GM12878 (cell line): ENCODE measurements around the gene ENSA. TPM values are rescaled to one million over a fixed set of nuclear protein-coding genes. Genes with fewer than 3 reads are reported as not detected.

Source experiments
- ATAC-seq: fragments of 200-7000 bp; cut with Tn5 transposase; 3 replicates; pipeline ENCODE4 v1.9.1; 2020; ENCODE audit warnings: mild to moderate bottlenecking, moderate library complexity
- BruUV-seq: library from RNA; stranded (reverse); fragments of 400-500 nt; replicated peaks from 2 replicates; lab custom pipeline; 2021; lab: Mats Ljungman, UMichigan
- CTCF ChIA-PET: fragments of 300-600 bp; sonication (Branson Sonifier 250); formaldehyde crosslinking; extraction: SDS; loops from one replicate; lab custom pipeline; 2021; ENCODE audit warnings: inconsistent platforms; lab: Yijun Ruan, JAX
- POLR2A ChIA-PET: fragments of 350-600 bp; formaldehyde crosslinking; extraction: SDS; loops from one replicate; lab custom pipeline; 2021; ENCODE audit warnings: inconsistent platforms; lab: Charles Lee
- RAD21 ChIA-PET: fragments of 300-600 bp; sonication (Branson Sonifier 250); formaldehyde crosslinking; loops from one replicate; lab custom pipeline; 2023; ENCODE audit warnings: antibody characterized with exemption; ENCODE audit not compliant: unreplicated experiment; lab: Charles Lee
- SMC1A ChIA-PET: fragments of 300-600 bp; sonication (Branson Sonifier 250); formaldehyde crosslinking; loops from one replicate; lab custom pipeline; 2023; ENCODE audit not compliant: unreplicated experiment, uncharacterized antibody; lab: Charles Lee
- DNase-seq: peaks from one replicate; pipeline ENCODE4 v3.0.0-alpha.2; 2011; ENCODE audit warnings: low read depth, low spot score
- FAIRE-seq: peaks from 3 replicates; lab custom pipeline; 2011; peaks lifted over from hg19 to GRCh38; lab: Jason Lieb, UNC
- H2AFZ ChIP-seq: 2 replicates; pipeline ENCODE4 v1.6.0; 2011; ENCODE audit warnings: low read depth, low read length, control low read depth; ENCODE audit not compliant: control insufficient read depth
- H3K27ac ChIP-seq: 2 replicates; pipeline ENCODE4 v1.5.1; 2011; ENCODE audit warnings: control low read depth; ENCODE audit not compliant: control insufficient read depth, insufficient read depth
- H3K27me3 ChIP-seq, 2 experiments: replicated peaks in 1 of 2; 2 replicates each; pipeline versions ENCODE4 v1.6.0 to v1.6.1; 2011; ENCODE audit warnings: low read length in 1 of 2; ENCODE audit not compliant: control insufficient read depth in 2 of 2, insufficient read depth in 2 of 2
- H3K36me3 ChIP-seq, 2 experiments: 2 replicates each; pipeline ENCODE4 v1.5.1; 2011; ENCODE audit warnings: low read length in 1 of 2; ENCODE audit not compliant: control insufficient read depth in 2 of 2, insufficient read depth in 2 of 2
- H3K4me1 ChIP-seq: 2 replicates; pipeline ENCODE4 v1.6.1; 2011; ENCODE audit warnings: mild to moderate bottlenecking, low read length, moderate library complexity, mixed read lengths; ENCODE audit not compliant: control insufficient read depth, insufficient read depth
- H3K4me2 ChIP-seq: 2 replicates; pipeline ENCODE4 v1.6.0; 2011; ENCODE audit warnings: control low read depth; ENCODE audit not compliant: control insufficient read depth, insufficient read depth
- H3K4me3 ChIP-seq: fragments of 200-600 bp; sonication (generic); 2 replicates; pipeline ENCODE4 v1.5.1; 2016
- H3K79me2 ChIP-seq: 2 replicates; pipeline ENCODE4 v1.6.0; 2011; ENCODE audit warnings: low read length; ENCODE audit not compliant: control insufficient read depth, insufficient read depth
- H3K9ac ChIP-seq: 2 replicates; pipeline ENCODE4 v1.8.0; 2011; ENCODE audit warnings: low read length, control low read depth, mixed read lengths; ENCODE audit not compliant: control insufficient read depth, insufficient read depth
- H3K9me3 ChIP-seq: replicated peaks from 3 replicates; pipeline ENCODE4 v1.5.1; 2011; ENCODE audit warnings: mild to moderate bottlenecking, low read length; ENCODE audit not compliant: control insufficient read depth, insufficient read depth
- H4K20me1 ChIP-seq: 2 replicates; pipeline ENCODE4 v1.6.0; 2011; ENCODE audit not compliant: control insufficient read depth, insufficient read depth
- CHD1 ChIP-seq: IDR thresholded peaks from 2 replicates; pipeline ENCODE4 v1.6.1; 2012; ENCODE audit warnings: low read depth, low read length, improper control_type of control experiment
- CREM ChIP-seq: IDR thresholded peaks from 2 replicates; pipeline ENCODE4 v1.6.1; 2014; ENCODE audit warnings: antibody characterized with exemption, low read depth
- ESRRA ChIP-seq: IDR thresholded peaks from 2 replicates; pipeline ENCODE4 v1.6.1; 2012; ENCODE audit warnings: mild to moderate bottlenecking, low read length, improper control_type of control experiment
- JUND ChIP-seq: IDR thresholded peaks from 2 replicates; pipeline ENCODE4 v1.6.1; 2012; ENCODE audit warnings: low read depth, mild to moderate bottlenecking, low read length, improper control_type of control experiment, moderate library complexity
- MTA2 ChIP-seq: fragments of 450-650 bp; IDR thresholded peaks from 2 replicates; pipeline ENCODE4 v1.6.1; 2016; ENCODE audit warnings: low read depth, mild to moderate bottlenecking, moderate library complexity
- PML ChIP-seq: IDR thresholded peaks from 2 replicates; pipeline ENCODE4 v1.6.1; 2012; ENCODE audit warnings: low read length, inconsistent platforms
- POU2F2 ChIP-seq: IDR thresholded peaks from 3 replicates; pipeline ENCODE4 v1.6.1; 2011; ENCODE audit warnings: low read depth, mild to moderate bottlenecking, low read length, borderline replicate concordance
- SP1 ChIP-seq: IDR thresholded peaks from one replicate; pipeline ENCODE4 v1.6.1; 2011; ENCODE audit warnings: low read depth, low read length
- STAT3 ChIP-seq: IDR thresholded peaks from 2 replicates; pipeline ENCODE4 v1.6.1; 2011; ENCODE audit warnings: low read depth, low read length, improper control_type of control experiment
- YY1 ChIP-seq: IDR thresholded peaks from 2 replicates; pipeline ENCODE4 v1.6.1; 2011; ENCODE audit warnings: low read depth, mild to moderate bottlenecking, low read length
- ZBED1 ChIP-seq: IDR thresholded peaks from 2 replicates; pipeline ENCODE4 v1.6.1; 2016; ENCODE audit warnings: borderline replicate concordance
- ZBTB40 ChIP-seq: fragments of 450-650 bp; IDR thresholded peaks from 2 replicates; pipeline ENCODE4 v1.6.1; 2016; ENCODE audit warnings: mild to moderate bottlenecking, moderate library complexity, borderline replicate concordance
- WGBS: methylation state at CpG from one replicate; pipeline ENCODE4 v1.1.6; 2016; ENCODE audit warnings: low lambda C conversion rate; ENCODE audit not compliant: insufficient replicate concordance, insufficient coverage; ENCODE audit errors: missing lambda C conversion rate; 5-methylcytosine and 5-hydroxymethylcytosine counted together
- in situ Hi-C: fragments of 300-500 bp; cut with MboI; formaldehyde crosslinking; loops from 9 replicates; pipeline ENCODE4 v1.14.3; 2018; ENCODE audit warnings: mixed read lengths
- intact Hi-C: fragments of 100-400 bp; cut with micrococcal nuclease; formaldehyde crosslinking; loops from one replicate; pipeline ENCODE4 v1.14.2; 2022; ENCODE audit not compliant: unreplicated experiment
- polyA plus RNA-seq, 11 experiments: library from polyadenylated mRNA; depleted of rRNA in 4 of 11; unstranded in 6 of 11; stranded (reverse) in 5 of 11; fragments of >200 nt; fragmentation: Nextera tagmentation in 4 of 11; fragmentation: Illumina TruSeq in 1 of 11; extraction: Ambion mirVana in 4 of 11; extraction: Trizol in 1 of 11; gene quantifications; 1 replicate in 1 of 11; 2 replicates in 10 of 11; pipeline versions ENCODE4 v1.2.1 to v1.2.3, GENCODE V29; 2011 to 2016; ENCODE audit warnings: inconsistent platforms in 2 of 11, missing spikeins in 2 of 11, low read depth in 1 of 11
- total RNA-seq, 4 experiments: library from RNA; depleted of rRNA in 3 of 4; stranded (reverse); fragments of >200 nt in 3 of 4; fragmentation: Illumina TruSeq in 1 of 4; extraction: Trizol in 1 of 4; gene quantifications; 2 replicates each; pipeline versions ENCODE4 v1.2.1 to v1.2.3, GENCODE V29; 2013 to 2021
- TF ChIP-seq, protein P1 (sequence below): fragments of 450-650 bp; IDR thresholded peaks from 2 replicates; pipeline ENCODE4 v1.6.1; 2016; ENCODE audit warnings: mild to moderate bottlenecking

Gene ENSA
- total and polyA plus RNA-seq, 10 of the 15 experiments (the other 5 are each of a cell fraction or from before 2014, with no cell fraction given), result 56.1 to 605 (median 143) TPM

- TF ChIP-seq MTA2, result no peak
- no peak for TF ChIP-seq ESRRA
- TF ChIP-seq CHD1, result no peak
Observed at GRCh38 chr1:150596095-150596892, 33.1 kb downstream of the ENSA start (continued).

- Histone ChIP-seq H2AFZ (no peak overlapping the region), H3K27me3 (no peaks in the 10 kb centered on the region), H3K36me3 (no peaks in the 10 kb centered on the region), H3K4me2 (no peak overlapping the region), H3K9ac (no peak overlapping the region), H4K20me1 (peaks cover 8% of the 10 kb centered on the region; the same call in 1 of the 2 replicates), H3K4me1 (peaks cover 3% of the 10 kb centered on the region; the same call in 1 of the 2 replicates), H3K27ac (no peak overlapping the region), H3K79me2 (peaks cover 29% of the 10 kb centered on the region), H3K9me3 (no peaks in the 10 kb centered on the region), H3K4me3 (no peak overlapping the region)
- DNase-seq (no peak), ATAC-seq (no peak), FAIRE-seq (no peak)
- ChIA-PET RAD21 (interaction anchor here (14.4 kb wide), 1 partner anchor 17 kb away, joined by 387 read pairs; no protein-coding TSS in a partner anchor), SMC1A (interaction anchor here (2.1 to 13.6 kb wide), 2 partner anchors 12 to 19 kb away, joined by 8 to 388 read pairs; no protein-coding TSS in a partner anchor), CTCF (interaction anchor here (0.6 to 16.3 kb wide), 3 partner anchors 18 to 207 kb away, joined by 4 to 289 read pairs (median 21); no protein-coding TSS in a partner anchor), POLR2A (interaction anchor here (0.7 to 1.6 kb wide), 2 partner anchors 33 to 114 kb away, joined by 3 to 4 read pairs; no protein-coding TSS in a partner anchor)
- TF ChIP-seq CREM (no peak), ZBTB40 (no peak), YY1 (no peak), PML (no peak), POU2F2 (no peak), JUND (no peak), ZBED1 (no peak), STAT3 (no peak), SP1 (no peak)
- TF ChIP-seq, protein P1, sequence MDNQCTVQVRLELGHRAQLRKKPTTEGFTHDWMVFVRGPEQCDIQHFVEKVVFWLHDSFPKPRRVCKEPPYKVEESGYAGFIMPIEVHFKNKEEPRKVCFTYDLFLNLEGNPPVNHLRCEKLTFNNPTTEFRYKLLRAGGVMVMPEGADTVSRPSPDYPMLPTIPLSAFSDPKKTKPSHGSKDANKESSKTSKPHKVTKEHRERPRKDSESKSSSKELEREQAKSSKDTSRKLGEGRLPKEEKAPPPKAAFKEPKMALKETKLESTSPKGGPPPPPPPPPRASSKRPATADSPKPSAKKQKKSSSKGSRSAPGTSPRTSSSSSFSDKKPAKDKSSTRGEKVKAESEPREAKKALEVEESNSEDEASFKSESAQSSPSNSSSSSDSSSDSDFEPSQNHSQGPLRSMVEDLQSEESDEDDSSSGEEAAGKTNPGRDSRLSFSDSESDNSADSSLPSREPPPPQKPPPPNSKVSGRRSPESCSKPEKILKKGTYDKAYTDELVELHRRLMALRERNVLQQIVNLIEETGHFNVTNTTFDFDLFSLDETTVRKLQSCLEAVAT, result no peak
- in situ Hi-C loops (no loop called here), intact Hi-C loops (no loop called here)
- 95% methylated on average over 2 of the region's 2 CpGs for WGBS
- BruUV-seq, result no TSS peak
Observed at GRCh38 chr1:150582371-150582770, 47.0 kb downstream of the ENSA start.
